Rectal smooth muscle tissue (tissue), 1 donor: ENCODE results near the gene SGSH.
"Not testable (repeated sequence)": the region's sequence is repeated elsewhere in the genome, so short reads cannot be mapped to it uniquely, and the experiment has no call there.

Experiments
- H3K27ac ChIP-seq: one replicate; pipeline ENCODE4 v1.7.0; 2013; ENCODE audit warnings: low read depth, low read length, inconsistent platforms
- H3K27me3 ChIP-seq: one replicate; pipeline ENCODE4 v1.7.0; 2013; ENCODE audit warnings: low read length; ENCODE audit not compliant: control insufficient read depth, insufficient read depth
- H3K36me3 ChIP-seq: one replicate; pipeline ENCODE4 v1.7.0; 2013; ENCODE audit warnings: low read length; ENCODE audit not compliant: control insufficient read depth, insufficient read depth
- H3K4me1 ChIP-seq: one replicate; pipeline ENCODE4 v1.7.0; 2013; ENCODE audit warnings: low read length; ENCODE audit not compliant: control insufficient read depth, insufficient read depth
- H3K4me3 ChIP-seq: one replicate; pipeline ENCODE4 v1.7.0; 2013; ENCODE audit warnings: low read length
- H3K9ac ChIP-seq: one replicate; pipeline ENCODE4 v1.7.0; 2013; ENCODE audit warnings: low read length

The SGSH gene

GRCh38 chr17:80248894-80249710 is 29.0 kb upstream of the SGSH start:
- Histone ChIP-seq H3K27ac (no peak overlapping the region), H3K4me3 (no peak overlapping the region), H3K4me1 (no peaks in the 10 kb centered on the region), H3K9ac (no peak overlapping the region), H3K36me3 (peaks cover 8% of the 10 kb centered on the region), H3K27me3 (no peaks in the 10 kb centered on the region)

GRCh38 chr17:80248001-80248893 is 28.1 kb upstream of the SGSH start:
- Histone ChIP-seq H3K9ac (no peak overlapping the region), H3K4me1 (no peaks in the 10 kb centered on the region), H3K4me3 (no peak overlapping the region), H3K36me3 (peaks cover 13% of the 10 kb centered on the region), H3K27ac (no peak overlapping the region), H3K27me3 (no peaks in the 10 kb centered on the region)

- Histone ChIP-seq H3K4me3 (no peak overlapping the region), H3K9ac (no peak overlapping the region), H3K27ac (no peak overlapping the region), H3K4me1 (no peaks in the 10 kb centered on the region), H3K36me3 (peaks cover 13% of the 10 kb centered on the region), H3K27me3 (no peaks in the 10 kb centered on the region)
These were observed 27.4 kb upstream of the SGSH start for GRCh38 chr17:80247561-80247960.

- H3K27me3 ChIP-seq: no peaks in the 10 kb centered on the region
- H3K36me3 ChIP-seq: peaks cover 16% of the 10 kb centered on the region
- H3K9ac ChIP-seq: no peak overlapping the region
- H3K27ac ChIP-seq: no peak overlapping the region
- H3K4me1 ChIP-seq: no peaks in the 10 kb centered on the region
- H3K4me3 ChIP-seq: no peak overlapping the region
These were observed 26.6 kb upstream of the SGSH start for GRCh38 chr17:80246726-80247125.

- Histone ChIP-seq H3K36me3 (peaks cover 19% of the 10 kb centered on the region), H3K9ac (no peak overlapping the region), H3K4me3 (no peak overlapping the region), H3K27me3 (no peaks in the 10 kb centered on the region), H3K27ac (no peak overlapping the region), H3K4me1 (no peaks in the 10 kb centered on the region)
These were observed 26.1 kb upstream of the SGSH start for GRCh38 chr17:80246266-80246681.

- H3K27me3 ChIP-seq: no peaks in the 10 kb centered on the region
- H3K4me1 ChIP-seq: no peaks in the 10 kb centered on the region
- H3K27ac ChIP-seq: no peak overlapping the region
- no peak overlapping the region for H3K9ac ChIP-seq
- H3K36me3 ChIP-seq: peaks cover 19% of the 10 kb centered on the region
- H3K4me3 ChIP-seq: no peak overlapping the region
These were observed 25.6 kb upstream of the SGSH start for GRCh38 chr17:80245566-80246265.

GRCh38 chr17:80244871-80245509 is 24.9 kb upstream of the SGSH start:
- H3K36me3 ChIP-seq: peaks cover 19% of the 10 kb centered on the region
- H3K27ac ChIP-seq: no peak overlapping the region
- H3K4me1 ChIP-seq: no peaks in the 10 kb centered on the region
- H3K4me3 ChIP-seq: no peak overlapping the region
- no peak overlapping the region for H3K9ac ChIP-seq
- no peaks in the 10 kb centered on the region for H3K27me3 ChIP-seq

GRCh38 chr17:80244448-80244847 is 24.3 kb upstream of the SGSH start:
- peaks cover 19% of the 10 kb centered on the region for H3K36me3 ChIP-seq
- H3K4me3 ChIP-seq, H3K4me1 ChIP-seq, H3K9ac ChIP-seq, H3K27ac ChIP-seq, H3K27me3 ChIP-seq: not testable (repeated sequence)

- Histone ChIP-seq H3K4me3 (no peak overlapping the region), H3K27ac (no peak overlapping the region), H3K27me3 (no peaks in the 10 kb centered on the region), H3K9ac (no peak overlapping the region), H3K4me1 (no peaks in the 10 kb centered on the region), H3K36me3 (peaks cover 19% of the 10 kb centered on the region)
These were observed 23.6 kb upstream of the SGSH start for GRCh38 chr17:80243526-80244433.

- no peak overlapping the region for H3K27ac ChIP-seq
- H3K4me3 ChIP-seq: no peak overlapping the region
- no peak overlapping the region for H3K9ac ChIP-seq
- H3K27me3 ChIP-seq: no peaks in the 10 kb centered on the region
- no peaks in the 10 kb centered on the region for H3K4me1 ChIP-seq
- H3K36me3 ChIP-seq: peaks cover 21% of the 10 kb centered on the region
These were observed 22.4 kb upstream of the SGSH start for GRCh38 chr17:80242505-80242904.

GRCh38 chr17:80237386-80237785 is 17.3 kb upstream of the SGSH start:
- H3K27me3 ChIP-seq: no peaks in the 10 kb centered on the region
- H3K27ac ChIP-seq: no peak overlapping the region
- no peak overlapping the region for H3K9ac ChIP-seq
- H3K36me3 ChIP-seq: peaks cover 16% of the 10 kb centered on the region
- no peaks in the 10 kb centered on the region for H3K4me1 ChIP-seq
- H3K4me3 ChIP-seq: no peak overlapping the region
